Measurements from ENCODE around the gene SORCS1. TPM values are rescaled to one million over a fixed set of nuclear protein-coding genes. Genes with fewer than 3 reads are reported as not detected.

SORCS1 gene
- total RNA-seq, 1 donor from 2014 or later, result 13.6 TPM

DNA sequence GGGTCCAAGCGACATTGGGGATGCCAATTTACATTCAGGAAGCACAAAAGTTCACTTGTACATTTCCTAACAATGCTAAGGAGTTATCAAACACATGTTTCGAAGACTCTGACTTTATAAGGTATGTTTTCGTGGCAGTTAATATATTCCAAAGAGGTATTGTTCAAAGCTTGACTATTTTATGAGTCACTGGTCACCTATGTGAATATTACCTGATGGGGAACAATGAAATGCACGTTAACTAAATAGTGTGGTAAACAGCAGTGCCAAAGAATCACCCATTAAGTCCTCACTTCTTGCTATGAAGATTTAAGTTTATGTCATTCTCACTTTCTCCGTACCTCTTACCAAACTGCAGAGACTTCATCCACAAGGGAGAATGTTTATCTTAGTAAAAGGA, 550.2 kb downstream of the SORCS1 start:
- DNase-seq (ENCODE audit: low spot score, unreplicated experiment), result no peak
- Mint-ChIP-seq H3K9me3 (ENCODE audit: low read depth) (no peaks in the 10 kb centered on the region), H3K4me1 (ENCODE audit: low read depth) (no peaks in the 10 kb centered on the region), H3K4me3 (ENCODE audit: low read depth) (no peak overlapping the region), H3K36me3 (ENCODE audit: insufficient read depth) (no peaks in the 10 kb centered on the region), H3K27me3 (no peaks in the 10 kb centered on the region), H3K27ac (no peak overlapping the region)
- TF ChIP-seq, protein P1, sequence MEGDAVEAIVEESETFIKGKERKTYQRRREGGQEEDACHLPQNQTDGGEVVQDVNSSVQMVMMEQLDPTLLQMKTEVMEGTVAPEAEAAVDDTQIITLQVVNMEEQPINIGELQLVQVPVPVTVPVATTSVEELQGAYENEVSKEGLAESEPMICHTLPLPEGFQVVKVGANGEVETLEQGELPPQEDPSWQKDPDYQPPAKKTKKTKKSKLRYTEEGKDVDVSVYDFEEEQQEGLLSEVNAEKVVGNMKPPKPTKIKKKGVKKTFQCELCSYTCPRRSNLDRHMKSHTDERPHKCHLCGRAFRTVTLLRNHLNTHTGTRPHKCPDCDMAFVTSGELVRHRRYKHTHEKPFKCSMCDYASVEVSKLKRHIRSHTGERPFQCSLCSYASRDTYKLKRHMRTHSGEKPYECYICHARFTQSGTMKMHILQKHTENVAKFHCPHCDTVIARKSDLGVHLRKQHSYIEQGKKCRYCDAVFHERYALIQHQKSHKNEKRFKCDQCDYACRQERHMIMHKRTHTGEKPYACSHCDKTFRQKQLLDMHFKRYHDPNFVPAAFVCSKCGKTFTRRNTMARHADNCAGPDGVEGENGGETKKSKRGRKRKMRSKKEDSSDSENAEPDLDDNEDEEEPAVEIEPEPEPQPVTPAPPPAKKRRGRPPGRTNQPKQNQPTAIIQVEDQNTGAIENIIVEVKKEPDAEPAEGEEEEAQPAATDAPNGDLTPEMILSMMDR (IDR thresholded peaks at IDR 0.05; ENCODE audit: unreplicated experiment), result no peak

DNA sequence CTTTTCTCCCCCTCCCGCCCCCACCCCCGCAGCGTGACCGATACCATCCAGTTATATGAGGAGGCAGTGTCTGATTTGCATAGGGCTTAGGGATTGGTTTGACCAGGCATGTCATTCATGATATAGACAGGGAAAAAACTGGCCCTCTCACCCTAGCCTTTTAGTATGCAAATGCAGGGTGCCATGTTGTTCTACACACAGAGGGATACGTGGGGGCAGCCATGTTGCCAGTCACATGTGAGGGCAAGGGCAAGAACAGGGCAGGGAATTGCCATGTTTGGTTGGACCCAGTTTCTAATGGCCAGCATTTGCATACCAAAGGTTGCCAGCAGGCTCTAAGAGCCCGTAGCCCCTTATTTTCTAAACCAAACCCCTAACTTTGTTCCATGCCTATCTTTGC, 552.1 kb downstream of the SORCS1 start:
- H3K27me3 Mint-ChIP-seq, result no peaks in the 10 kb centered on the region
- H3K36me3 Mint-ChIP-seq (ENCODE audit: insufficient read depth), result no peaks in the 10 kb centered on the region
- TF ChIP-seq, protein P1 (IDR thresholded peaks at IDR 0.05; ENCODE audit: unreplicated experiment), result no peak
- no peak for DNase-seq (ENCODE audit: low spot score, unreplicated experiment)
- H3K27ac Mint-ChIP-seq, result no peak overlapping the region
- no peak overlapping the region for H3K4me3 Mint-ChIP-seq (ENCODE audit: low read depth)
- no peaks in the 10 kb centered on the region for H3K9me3 Mint-ChIP-seq (ENCODE audit: low read depth)
- H3K4me1 Mint-ChIP-seq (ENCODE audit: low read depth), result no peaks in the 10 kb centered on the region

DNA sequence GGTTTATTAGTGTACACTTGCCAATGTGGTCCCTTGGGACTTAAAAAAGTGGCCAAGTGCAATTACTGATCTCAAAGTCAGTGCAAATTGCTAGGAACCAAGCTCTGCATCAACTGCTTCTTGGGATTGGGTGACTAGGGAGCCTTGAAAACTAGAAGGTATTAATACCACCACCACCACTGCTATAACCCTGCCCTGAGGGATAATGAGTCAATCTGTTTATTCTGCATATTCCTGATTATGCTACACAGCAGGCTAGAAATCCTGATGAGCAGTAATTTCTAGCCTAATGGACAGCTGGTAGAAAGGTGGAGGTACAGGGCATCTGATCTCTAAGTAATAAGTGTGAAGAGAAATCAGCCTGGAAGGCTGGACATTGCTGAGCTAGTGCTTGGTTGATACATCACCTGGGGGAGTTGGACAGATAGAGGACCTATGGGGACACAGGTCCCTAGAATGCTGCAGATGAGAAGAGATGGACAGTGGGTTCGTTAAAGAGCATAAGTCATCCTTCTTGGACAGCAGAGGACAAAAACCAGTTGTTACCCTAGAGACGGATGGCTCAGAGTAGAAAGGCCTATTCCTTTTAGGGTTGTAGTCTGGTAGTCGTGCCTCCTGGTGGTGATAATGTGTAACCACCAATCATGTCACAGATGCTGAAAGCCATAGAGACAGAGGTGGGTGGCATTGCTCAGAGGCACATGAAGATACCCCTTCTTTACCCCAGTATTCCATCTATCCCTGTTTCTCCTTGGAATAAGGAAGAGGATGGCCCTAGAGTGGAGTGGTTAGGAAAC, 554.8 kb downstream of the SORCS1 start:
- peaks cover 1% of the 10 kb centered on the region for H3K4me1 Mint-ChIP-seq (ENCODE audit: low read depth)
- no peaks in the 10 kb centered on the region for H3K27me3 Mint-ChIP-seq
- TF ChIP-seq, protein P1 (IDR thresholded peaks at IDR 0.05; ENCODE audit: unreplicated experiment), result peak; percentile 38
- H3K36me3 Mint-ChIP-seq (ENCODE audit: insufficient read depth), result peaks cover 2% of the 10 kb centered on the region
- H3K4me3 Mint-ChIP-seq (ENCODE audit: low read depth), result no peak overlapping the region
- DNase-seq (ENCODE audit: low spot score, unreplicated experiment), result no peak
- H3K27ac Mint-ChIP-seq, result no peak overlapping the region
- H3K9me3 Mint-ChIP-seq (ENCODE audit: low read depth), result no peaks in the 10 kb centered on the region

DNA sequence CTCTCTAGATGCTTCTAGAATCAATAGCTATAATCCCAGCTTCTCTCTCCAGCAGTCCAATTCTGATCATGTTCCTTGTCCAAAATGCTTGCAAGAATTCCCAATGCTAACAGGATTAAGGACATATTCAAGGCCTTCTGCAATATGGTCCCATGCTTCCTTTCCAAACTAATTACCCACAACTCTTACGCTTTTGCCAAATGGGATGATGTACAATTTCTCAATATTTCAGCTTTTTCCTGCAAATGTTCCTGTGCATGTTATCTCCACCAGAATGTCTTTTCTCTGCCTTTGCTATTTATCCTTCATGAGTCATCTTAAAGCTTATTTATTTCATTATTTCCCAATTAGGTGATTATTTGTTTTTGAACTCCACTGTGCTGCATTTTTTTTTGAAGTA, 556.4 kb downstream of the SORCS1 start:
- no peaks in the 10 kb centered on the region for H3K27me3 Mint-ChIP-seq

DNA sequence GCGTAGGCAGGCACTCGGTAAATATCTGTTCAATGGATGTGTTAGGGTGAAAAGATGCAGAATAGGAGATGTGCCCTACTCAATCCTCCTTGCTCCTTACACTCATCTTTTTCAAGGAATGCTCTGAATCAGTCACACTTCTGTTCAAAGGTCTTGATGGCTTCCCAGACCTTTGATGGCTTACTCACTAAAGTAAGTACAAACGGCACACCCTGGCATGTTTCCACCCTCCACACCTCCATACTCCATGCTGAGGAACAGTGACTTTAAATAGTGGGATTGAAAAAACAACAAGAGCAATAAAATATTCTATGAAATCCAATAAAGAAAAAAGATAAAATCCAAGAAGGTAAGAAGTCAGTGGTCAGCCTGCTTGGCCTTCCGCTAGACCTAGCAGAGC, 569.2 kb downstream of the SORCS1 start:
- TF ChIP-seq, protein P1 (IDR thresholded peaks at IDR 0.05; ENCODE audit: unreplicated experiment), result no peak
- H3K9me3 Mint-ChIP-seq (ENCODE audit: low read depth), result no peaks in the 10 kb centered on the region
- no peak overlapping the region for H3K27ac Mint-ChIP-seq
- no peaks in the 10 kb centered on the region for H3K27me3 Mint-ChIP-seq
- H3K4me1 Mint-ChIP-seq (ENCODE audit: low read depth), result no peaks in the 10 kb centered on the region
- DNase-seq (ENCODE audit: low spot score, unreplicated experiment), result no peak
- no peak overlapping the region for H3K4me3 Mint-ChIP-seq (ENCODE audit: low read depth)
- no peaks in the 10 kb centered on the region for H3K36me3 Mint-ChIP-seq (ENCODE audit: insufficient read depth)

More for the DNA sequence above, 556.4 kb downstream of the SORCS1 start:
- Mint-ChIP-seq H3K4me1 (ENCODE audit: low read depth) (peaks cover 1% of the 10 kb centered on the region), H3K36me3 (ENCODE audit: insufficient read depth) (peaks cover 2% of the 10 kb centered on the region), H3K27ac (no peak overlapping the region), H3K9me3 (ENCODE audit: low read depth) (no peaks in the 10 kb centered on the region), H3K4me3 (ENCODE audit: low read depth) (no peak overlapping the region)
- TF ChIP-seq, protein P1 (IDR thresholded peaks at IDR 0.05; ENCODE audit: unreplicated experiment), result no peak
- DNase-seq (ENCODE audit: low spot score, unreplicated experiment), result no peak
